Activated naive CD4-positive, alpha-beta T cell (primary cell): ENCODE data around the gene HOXB5.

Source experiments
- DNase-seq, 4 experiments: peaks; one replicate each; lab custom pipeline; 2025; lab: John Stamatoyannopoulos, UW

HOXB5 gene

GRCh38 chr17:48559122-48559839 is 34.3 kb downstream of the HOXB5 start:
- no peak for DNase-seq

GRCh38 chr17:48558831-48559121 is 34.8 kb downstream of the HOXB5 start:
- DNase-seq: no peak

GRCh38 chr17:48558057-48558830 is 35.3 kb downstream of the HOXB5 start:
- no peak for DNase-seq

- DNase-seq: no peak
Observed at GRCh38 chr17:48556576-48557401, 36.8 kb downstream of the HOXB5 start.

GRCh38 chr17:48556229-48556575 is 37.4 kb downstream of the HOXB5 start:
- no peak for DNase-seq

- no peak for DNase-seq
Observed at GRCh38 chr17:48555258-48556228, 38.0 kb downstream of the HOXB5 start.

GRCh38 chr17:48554412-48555257 is 38.9 kb downstream of the HOXB5 start:
- no peak for DNase-seq

- DNase-seq: no peak
Observed at GRCh38 chr17:48553826-48554225, 39.8 kb downstream of the HOXB5 start.

GRCh38 chr17:48553190-48553547 is 40.4 kb downstream of the HOXB5 start:
- no peak for DNase-seq

GRCh38 chr17:48552466-48553189 is 41.0 kb downstream of the HOXB5 start:
- DNase-seq: no peak

- DNase-seq: no peak
Observed at GRCh38 chr17:48551596-48552465, 41.7 kb downstream of the HOXB5 start.

- no peak for DNase-seq
Observed at GRCh38 chr17:48551214-48551555, 42.4 kb downstream of the HOXB5 start.

- no peak for DNase-seq
Observed at GRCh38 chr17:48550502-48551213, 42.9 kb downstream of the HOXB5 start.

GRCh38 chr17:48549914-48550501 is 43.6 kb downstream of the HOXB5 start:
- DNase-seq: no peak

- DNase-seq: no peak
Observed at GRCh38 chr17:48549281-48549630, 44.3 kb downstream of the HOXB5 start.

GRCh38 chr17:48548523-48549280 is 44.9 kb downstream of the HOXB5 start:
- no peak for DNase-seq

GRCh38 chr17:48547808-48548522 is 45.6 kb downstream of the HOXB5 start:
- peak in 1 of 4 experiments; percentile 39 for DNase-seq
